RWPE2 (cell line): ENCODE results near the gene MC2R.

ENCODE experiments used
- ATAC-seq: fragments of 200-7000 bp; cut with Tn5 transposase; 3 replicates; pipeline ENCODE4 v1.9.1; 2021; ENCODE audit warnings: low read depth
- DNase-seq: peaks from one replicate; pipeline ENCODE4 v3.0.0-alpha.2; 2020; ENCODE audit warnings: low spot score
- H3K27ac ChIP-seq: fragments of 450-650 bp; 2 replicates; pipeline ENCODE4 v1.5.1; 2017; ENCODE audit warnings: mild to moderate bottlenecking; ENCODE audit not compliant: poor library complexity, severe bottlenecking
- H3K27me3 ChIP-seq: fragments of 250-450 bp; sonication (Bioruptor Pico); 2 replicates; pipeline ENCODE4 v1.5.1; 2021; ENCODE audit warnings: mild to moderate bottlenecking, moderate library complexity; ENCODE audit not compliant: insufficient read depth, poor library complexity, severe bottlenecking
- H3K36me3 ChIP-seq: fragments of 250-450 bp; sonication (Bioruptor Pico); 2 replicates; pipeline ENCODE4 v1.5.1; 2020; ENCODE audit warnings: low read depth, mild to moderate bottlenecking, moderate library complexity
- H3K4me1 ChIP-seq: fragments of 250-450 bp; sonication (Bioruptor Pico); 2 replicates; pipeline ENCODE4 v1.5.1; 2021; ENCODE audit warnings: mild to moderate bottlenecking, moderate library complexity; ENCODE audit not compliant: insufficient read depth, poor library complexity, severe bottlenecking
- H3K4me3 ChIP-seq: fragments of 250-450 bp; sonication (Bioruptor Pico); 2 replicates; pipeline ENCODE4 v1.5.1; 2021; ENCODE audit warnings: mild to moderate bottlenecking, moderate library complexity; ENCODE audit not compliant: severe bottlenecking
- H3K9me3 ChIP-seq: fragments of 250-450 bp; sonication (Bioruptor Pico); 2 replicates; pipeline ENCODE4 v1.5.1; 2021; ENCODE audit warnings: mild to moderate bottlenecking, moderate library complexity; ENCODE audit not compliant: severe bottlenecking
- TF ChIP-seq, protein P1 (sequence below): fragments of 450-650 bp; IDR thresholded peaks from one replicate; pipeline ENCODE4 v1.5.1; 2017; ENCODE audit warnings: mild to moderate bottlenecking, moderate library complexity; ENCODE audit not compliant: poor library complexity, severe bottlenecking

Gene MC2R

GRCh38 chr18:13879492-13879891 is 35.8 kb downstream of the MC2R start:
- DNase-seq = no peak
- Histone ChIP-seq H3K4me3 (no peak overlapping the region), H3K27me3 (no peaks in the 10 kb centered on the region), H3K27ac (no peak overlapping the region), H3K36me3 (no peaks in the 10 kb centered on the region), H3K4me1 (no peaks in the 10 kb centered on the region), H3K9me3 (no peaks in the 10 kb centered on the region)
- ATAC-seq = no peak
- TF ChIP-seq, protein P1, sequence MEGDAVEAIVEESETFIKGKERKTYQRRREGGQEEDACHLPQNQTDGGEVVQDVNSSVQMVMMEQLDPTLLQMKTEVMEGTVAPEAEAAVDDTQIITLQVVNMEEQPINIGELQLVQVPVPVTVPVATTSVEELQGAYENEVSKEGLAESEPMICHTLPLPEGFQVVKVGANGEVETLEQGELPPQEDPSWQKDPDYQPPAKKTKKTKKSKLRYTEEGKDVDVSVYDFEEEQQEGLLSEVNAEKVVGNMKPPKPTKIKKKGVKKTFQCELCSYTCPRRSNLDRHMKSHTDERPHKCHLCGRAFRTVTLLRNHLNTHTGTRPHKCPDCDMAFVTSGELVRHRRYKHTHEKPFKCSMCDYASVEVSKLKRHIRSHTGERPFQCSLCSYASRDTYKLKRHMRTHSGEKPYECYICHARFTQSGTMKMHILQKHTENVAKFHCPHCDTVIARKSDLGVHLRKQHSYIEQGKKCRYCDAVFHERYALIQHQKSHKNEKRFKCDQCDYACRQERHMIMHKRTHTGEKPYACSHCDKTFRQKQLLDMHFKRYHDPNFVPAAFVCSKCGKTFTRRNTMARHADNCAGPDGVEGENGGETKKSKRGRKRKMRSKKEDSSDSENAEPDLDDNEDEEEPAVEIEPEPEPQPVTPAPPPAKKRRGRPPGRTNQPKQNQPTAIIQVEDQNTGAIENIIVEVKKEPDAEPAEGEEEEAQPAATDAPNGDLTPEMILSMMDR = no peak

DNA sequence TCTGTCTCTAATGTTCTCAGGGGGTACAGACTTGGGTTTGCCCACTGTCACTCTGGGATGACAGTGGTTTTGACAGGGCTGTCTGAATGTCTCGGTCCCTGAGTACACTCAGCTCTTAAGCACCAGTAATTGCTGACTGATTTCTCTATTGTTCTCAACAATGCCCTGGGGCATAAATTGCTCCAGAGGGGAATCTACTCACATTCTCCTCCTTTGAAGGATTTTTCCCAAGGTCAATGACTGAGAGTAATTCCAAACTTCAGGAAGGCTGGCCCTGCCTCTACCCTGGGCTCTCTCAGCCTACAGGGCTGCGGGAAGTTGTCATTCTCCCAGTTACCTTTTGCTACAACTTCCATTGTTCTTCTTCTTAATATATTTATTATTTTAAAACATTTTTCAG is 36.5 kb downstream of the MC2R start:
- Histone ChIP-seq H3K27me3 (no peaks in the 10 kb centered on the region), H3K36me3 (no peaks in the 10 kb centered on the region), H3K4me3 (no peak overlapping the region), H3K27ac (no peak overlapping the region), H3K9me3 (no peaks in the 10 kb centered on the region), H3K4me1 (no peaks in the 10 kb centered on the region)
- TF ChIP-seq, protein P1 = no peak
- DNase-seq = no peak
- no peak for ATAC-seq

- ATAC-seq (no peak), DNase-seq (no peak)
- no peaks in the 10 kb centered on the region for H3K27me3 ChIP-seq
These were observed 38.2 kb downstream of the MC2R start for GRCh38 chr18:13877157-13877556.

GRCh38 chr18:13874558-13874957 is 40.8 kb downstream of the MC2R start:
- no peak for DNase-seq
- Histone ChIP-seq H3K9me3 (no peaks in the 10 kb centered on the region), H3K27ac (no peak overlapping the region), H3K27me3 (peaks cover 15% of the 10 kb centered on the region), H3K36me3 (no peaks in the 10 kb centered on the region), H3K4me3 (no peak overlapping the region), H3K4me1 (no peaks in the 10 kb centered on the region)
- ATAC-seq = no peak
- TF ChIP-seq, protein P1 = no peak

More at GRCh38 chr18:13877157-13877556, 38.2 kb downstream of the MC2R start:
- no peak overlapping the region for H3K4me3 ChIP-seq
- TF ChIP-seq, protein P1 = no peak
- H3K36me3 ChIP-seq = no peaks in the 10 kb centered on the region
- no peaks in the 10 kb centered on the region for H3K4me1 ChIP-seq
- H3K27ac ChIP-seq = no peak overlapping the region
- H3K9me3 ChIP-seq = no peaks in the 10 kb centered on the region

DNA sequence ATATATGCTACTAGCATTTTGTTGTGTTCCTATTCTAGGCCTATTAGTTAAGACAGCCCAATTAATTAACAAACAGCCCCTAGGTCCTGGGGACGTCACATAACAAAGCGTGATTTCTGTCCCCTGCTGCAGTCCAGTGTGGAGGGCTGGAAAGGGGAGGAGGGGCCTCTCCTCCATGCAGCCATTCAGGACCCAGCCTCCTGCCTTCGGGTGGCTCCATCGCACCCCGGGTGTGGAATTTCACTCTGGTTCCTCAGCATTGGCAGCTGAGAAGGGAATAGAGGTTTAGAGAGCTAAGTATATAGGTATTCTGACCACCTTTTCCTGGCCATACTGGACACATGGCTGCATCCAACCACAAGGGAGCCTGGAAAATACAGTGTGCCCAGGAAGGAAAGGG is 42.4 kb downstream of the MC2R start:
- Histone ChIP-seq H3K27me3 (peaks cover 31% of the 10 kb centered on the region), H3K27ac (no peak overlapping the region), H3K4me1 (no peaks in the 10 kb centered on the region), H3K36me3 (no peaks in the 10 kb centered on the region), H3K9me3 (no peaks in the 10 kb centered on the region), H3K4me3 (no peak overlapping the region)
- no peak for ATAC-seq
- TF ChIP-seq, protein P1 = no peak
- no peak for DNase-seq
